Panc1 (cell line): ENCODE data around the gene FLOT2.

Source experiments
- POLR2AphosphoS5 ChIP-seq: IDR thresholded peaks from 2 replicates; pipeline ENCODE4 v1.6.1; 2012; ENCODE audit warnings: mild to moderate bottlenecking, low read depth, low read length, moderate library complexity
- TCF7L2 ChIP-seq: IDR thresholded peaks from 2 replicates; pipeline ENCODE4 v1.6.1; 2011; ENCODE audit warnings: mild to moderate bottlenecking, low read depth, low read length, inconsistent platforms
- TF ChIP-seq, protein P1 (sequence below): fragments of 450-650 bp; IDR thresholded peaks from 2 replicates; pipeline ENCODE4 v1.5.1; 2017; ENCODE audit warnings: mild to moderate bottlenecking
- TF ChIP-seq, protein P2 (sequence below), 2 experiments: IDR thresholded peaks; 2 replicates each; pipeline ENCODE4 v1.6.1; 2011 to 2012; ENCODE audit warnings: low read depth in 2 of 2, control low read depth in 1 of 2, low read length in 1 of 2, mild to moderate bottlenecking in 1 of 2, moderate library complexity in 1 of 2; ENCODE audit not compliant: insufficient read depth in 1 of 2

DNA sequence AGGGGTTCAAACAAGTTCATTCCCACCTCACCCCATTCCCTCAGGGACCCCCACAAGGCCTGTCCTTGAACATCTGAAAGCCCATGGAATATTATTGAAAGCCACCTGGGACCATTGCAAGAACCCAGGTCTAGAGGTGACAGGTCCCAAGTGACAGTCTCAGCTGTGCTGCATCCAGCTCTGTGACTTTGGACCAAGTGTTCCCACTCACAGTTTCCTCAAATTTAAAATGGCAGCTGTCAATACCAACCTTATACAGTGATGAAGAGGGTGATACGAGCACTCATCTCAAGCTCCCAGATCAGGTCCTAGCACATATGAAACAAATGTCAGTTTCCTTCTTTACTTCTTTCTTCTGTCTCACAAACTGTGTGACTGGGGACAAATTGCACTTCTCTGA lies 33.6 kb downstream of the FLOT2 start:
- no peak for TF ChIP-seq POLR2AphosphoS5
- TF ChIP-seq, protein P1, sequence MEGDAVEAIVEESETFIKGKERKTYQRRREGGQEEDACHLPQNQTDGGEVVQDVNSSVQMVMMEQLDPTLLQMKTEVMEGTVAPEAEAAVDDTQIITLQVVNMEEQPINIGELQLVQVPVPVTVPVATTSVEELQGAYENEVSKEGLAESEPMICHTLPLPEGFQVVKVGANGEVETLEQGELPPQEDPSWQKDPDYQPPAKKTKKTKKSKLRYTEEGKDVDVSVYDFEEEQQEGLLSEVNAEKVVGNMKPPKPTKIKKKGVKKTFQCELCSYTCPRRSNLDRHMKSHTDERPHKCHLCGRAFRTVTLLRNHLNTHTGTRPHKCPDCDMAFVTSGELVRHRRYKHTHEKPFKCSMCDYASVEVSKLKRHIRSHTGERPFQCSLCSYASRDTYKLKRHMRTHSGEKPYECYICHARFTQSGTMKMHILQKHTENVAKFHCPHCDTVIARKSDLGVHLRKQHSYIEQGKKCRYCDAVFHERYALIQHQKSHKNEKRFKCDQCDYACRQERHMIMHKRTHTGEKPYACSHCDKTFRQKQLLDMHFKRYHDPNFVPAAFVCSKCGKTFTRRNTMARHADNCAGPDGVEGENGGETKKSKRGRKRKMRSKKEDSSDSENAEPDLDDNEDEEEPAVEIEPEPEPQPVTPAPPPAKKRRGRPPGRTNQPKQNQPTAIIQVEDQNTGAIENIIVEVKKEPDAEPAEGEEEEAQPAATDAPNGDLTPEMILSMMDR: no peak
- TF ChIP-seq, protein P2, sequence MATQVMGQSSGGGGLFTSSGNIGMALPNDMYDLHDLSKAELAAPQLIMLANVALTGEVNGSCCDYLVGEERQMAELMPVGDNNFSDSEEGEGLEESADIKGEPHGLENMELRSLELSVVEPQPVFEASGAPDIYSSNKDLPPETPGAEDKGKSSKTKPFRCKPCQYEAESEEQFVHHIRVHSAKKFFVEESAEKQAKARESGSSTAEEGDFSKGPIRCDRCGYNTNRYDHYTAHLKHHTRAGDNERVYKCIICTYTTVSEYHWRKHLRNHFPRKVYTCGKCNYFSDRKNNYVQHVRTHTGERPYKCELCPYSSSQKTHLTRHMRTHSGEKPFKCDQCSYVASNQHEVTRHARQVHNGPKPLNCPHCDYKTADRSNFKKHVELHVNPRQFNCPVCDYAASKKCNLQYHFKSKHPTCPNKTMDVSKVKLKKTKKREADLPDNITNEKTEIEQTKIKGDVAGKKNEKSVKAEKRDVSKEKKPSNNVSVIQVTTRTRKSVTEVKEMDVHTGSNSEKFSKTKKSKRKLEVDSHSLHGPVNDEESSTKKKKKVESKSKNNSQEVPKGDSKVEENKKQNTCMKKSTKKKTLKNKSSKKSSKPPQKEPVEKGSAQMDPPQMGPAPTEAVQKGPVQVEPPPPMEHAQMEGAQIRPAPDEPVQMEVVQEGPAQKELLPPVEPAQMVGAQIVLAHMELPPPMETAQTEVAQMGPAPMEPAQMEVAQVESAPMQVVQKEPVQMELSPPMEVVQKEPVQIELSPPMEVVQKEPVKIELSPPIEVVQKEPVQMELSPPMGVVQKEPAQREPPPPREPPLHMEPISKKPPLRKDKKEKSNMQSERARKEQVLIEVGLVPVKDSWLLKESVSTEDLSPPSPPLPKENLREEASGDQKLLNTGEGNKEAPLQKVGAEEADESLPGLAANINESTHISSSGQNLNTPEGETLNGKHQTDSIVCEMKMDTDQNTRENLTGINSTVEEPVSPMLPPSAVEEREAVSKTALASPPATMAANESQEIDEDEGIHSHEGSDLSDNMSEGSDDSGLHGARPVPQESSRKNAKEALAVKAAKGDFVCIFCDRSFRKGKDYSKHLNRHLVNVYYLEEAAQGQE (IDR thresholded peaks at IDR 0.05; ENCODE audit: insufficient read depth in 1 of 2, low read depth in 2 of 2, low read length in 1 of 2): no peak
- no peak for TF ChIP-seq TCF7L2
